Breast epithelium (tissue), 4 donors: ENCODE results near the gene TSPAN10. TPM values are rescaled to one million over a fixed set of nuclear protein-coding genes. Genes with fewer than 3 reads are reported as not detected.

Experiments
- DNase-seq, 2 donors: peaks; one replicate each; pipeline ENCODE4 v3.0.0-alpha.2; 2019; ENCODE audit warnings: low spot score in 2 of 2
- H3K27ac ChIP-seq, 2 donors: fragments of 200-600 bp; sonication (generic) in 1 of 2; one replicate each; pipeline ENCODE4 v1.5.1; 2016 to 2019; ENCODE audit warnings: mild to moderate bottlenecking in 1 of 2
- H3K27me3 ChIP-seq, 2 donors: fragments of 200-600 bp; sonication (generic) in 1 of 2; one replicate each; pipeline versions ENCODE4 v1.5.1 to v1.6.0; 2017 to 2019; ENCODE audit warnings: control low read depth in 1 of 2, mild to moderate bottlenecking in 1 of 2
- H3K36me3 ChIP-seq: fragments of 200-600 bp; one replicate; pipeline ENCODE4 v1.5.1; 2019
- H3K4me1 ChIP-seq, 2 donors: fragments of 200-600 bp; sonication (generic); one replicate each; pipeline ENCODE4 v1.5.1; 2016 to 2019; ENCODE audit warnings: control low read depth in 1 of 2
- H3K4me3 ChIP-seq, 3 donors: fragments of 200-600 bp; sonication (generic); 1 replicate in 2 of 3; 2 replicates in 1 of 3; pipeline ENCODE4 v1.5.1; 2016 to 2019; ENCODE audit warnings: mild to moderate bottlenecking in 3 of 3, moderate library complexity in 2 of 3
- H3K9me3 ChIP-seq, 2 donors: fragments of 200-600 bp; sonication (generic) in 1 of 2; one replicate each; pipeline ENCODE4 v1.5.1; 2016 to 2019; ENCODE audit warnings: control low read depth in 1 of 2
- CTCF ChIP-seq, 3 donors: fragments of 450-650 bp; IDR thresholded peaks; one replicate each; pipeline ENCODE4 v1.5.1; 2016 to 2017; ENCODE audit warnings: antibody characterized with exemption in 3 of 3, mild to moderate bottlenecking in 3 of 3, moderate library complexity in 3 of 3
- POLR2A ChIP-seq: fragments of 450-650 bp; IDR thresholded peaks from one replicate; pipeline ENCODE4 v1.6.1; 2016; ENCODE audit warnings: antibody characterized with exemption, mild to moderate bottlenecking, moderate library complexity
- POLR2AphosphoS5 ChIP-seq, 3 donors: sonication (generic); formaldehyde crosslinking; IDR thresholded peaks; one replicate each; pipeline ENCODE4 v1.6.1; 2017; ENCODE audit warnings: antibody characterized with exemption in 3 of 3
- intact Hi-C: fragments of 100-400 bp; cut with DNase I; formaldehyde crosslinking; loops from one replicate; pipeline ENCODE4 v1.15.1; 2023; ENCODE audit warnings: low total_unique reads
- total RNA-seq, 3 donors: library from RNA; depleted of rRNA; stranded (reverse); fragments of >200 nt; gene quantifications; one replicate each; pipeline ENCODE4 v1.1.0, GENCODE V29; 2016

TSPAN10 gene
- total RNA-seq, 3 donors from 2014 or later, result 0.80 to 3.5 (median 2.6) TPM

GRCh38 chr17:81644976-81645952, 8.3 kb downstream of the TSPAN10 start:
- DNase-seq, result no peak
- intact Hi-C loops, result no loop called here
- no peaks in the 10 kb centered on the region for H3K4me1 ChIP-seq
- H3K9me3 ChIP-seq, result peaks cover 0 to 6% of the 10 kb centered on the region in 2 donors
- no peak overlapping the region for H3K27ac ChIP-seq
- no peaks in the 10 kb centered on the region for H3K36me3 ChIP-seq
- no peak overlapping the region for H3K4me3 ChIP-seq
- TF ChIP-seq POLR2A (no peak), CTCF (IDR thresholded peaks at IDR 0.05) (no peak), POLR2AphosphoS5 (IDR thresholded peaks at IDR 0.05) (no peak)
- peaks cover 3 to 25% of the 10 kb centered on the region in 2 donors for H3K27me3 ChIP-seq

GRCh38 chr17:81646869-81647600, 10.0 kb downstream of the TSPAN10 start:
- Histone ChIP-seq H3K9me3 (peaks cover 0 to 6% of the 10 kb centered on the region in 2 donors), H3K27me3 (peaks cover 3 to 43% of the 10 kb centered on the region in 2 donors), H3K4me1 (no peaks in the 10 kb centered on the region), H3K4me3 (no peak overlapping the region), H3K27ac (no peak overlapping the region), H3K36me3 (no peaks in the 10 kb centered on the region)
- TF ChIP-seq CTCF (IDR thresholded peaks at IDR 0.05) (no peak), POLR2AphosphoS5 (IDR thresholded peaks at IDR 0.05) (no peak), POLR2A (no peak)
- intact Hi-C loops, result no loop called here
- no peak for DNase-seq

GRCh38 chr17:81647640-81648012, 10.6 kb downstream of the TSPAN10 start:
- intact Hi-C loops, result no loop called here
- peaks cover 3 to 44% of the 10 kb centered on the region in 2 donors for H3K27me3 ChIP-seq

DNA sequence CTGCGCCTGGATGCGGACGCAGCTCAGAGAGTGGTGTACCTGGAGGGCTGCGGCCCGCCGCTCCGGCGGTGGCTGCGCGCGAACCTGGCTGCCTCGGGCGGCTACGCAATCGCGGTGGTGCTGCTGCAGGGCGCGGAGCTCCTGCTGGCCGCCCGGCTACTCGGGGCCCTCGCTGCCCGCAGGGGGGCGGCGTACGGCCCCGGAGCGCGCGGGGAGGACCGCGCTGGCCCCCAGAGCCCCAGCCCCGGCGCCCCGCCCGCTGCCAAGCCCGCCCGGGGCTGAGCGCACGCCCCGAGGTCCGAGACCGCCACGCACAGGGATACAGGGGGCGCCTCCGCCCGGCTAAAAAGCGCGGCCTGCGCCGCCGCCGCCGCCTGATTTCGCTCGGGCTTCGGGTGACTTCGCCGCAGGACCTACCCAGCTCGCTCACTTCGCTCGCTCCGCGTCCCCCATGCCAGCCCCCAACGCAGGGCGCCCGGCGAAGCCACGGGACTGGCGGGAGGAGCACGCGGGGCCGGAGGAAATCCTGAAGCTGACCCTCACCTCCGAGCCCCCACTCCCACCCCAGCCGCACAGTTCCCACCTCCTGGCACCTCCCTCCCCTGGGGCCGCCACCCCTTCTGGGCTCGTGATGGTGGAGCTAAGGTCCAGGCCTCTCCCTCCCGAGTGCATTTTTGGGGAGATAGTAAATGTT, 11.2 kb downstream of the TSPAN10 start:
- Histone ChIP-seq H3K27ac (no peak overlapping the region), H3K4me1 (no peaks in the 10 kb centered on the region), H3K4me3 (no peak overlapping the region), H3K27me3 (peaks cover 3 to 48% of the 10 kb centered on the region in 2 donors), H3K36me3 (no peaks in the 10 kb centered on the region), H3K9me3 (peaks cover 0 to 6% of the 10 kb centered on the region in 2 donors)
- TF ChIP-seq CTCF (IDR thresholded peaks at IDR 0.05), result no peak
- intact Hi-C loops, result no loop called here
- DNase-seq, result no peak

More at GRCh38 chr17:81647640-81648012, 10.6 kb downstream of the TSPAN10 start:
- Histone ChIP-seq H3K36me3 (no peaks in the 10 kb centered on the region), H3K27ac (no peak overlapping the region), H3K4me3 (no peak overlapping the region), H3K4me1 (no peaks in the 10 kb centered on the region), H3K9me3 (peaks cover 0 to 6% of the 10 kb centered on the region in 2 donors)
- DNase-seq, result no peak
- TF ChIP-seq POLR2AphosphoS5 (IDR thresholded peaks at IDR 0.05) (no peak), POLR2A (no peak), CTCF (IDR thresholded peaks at IDR 0.05) (no peak)
